Epidermal melanocyte (primary cell): ENCODE data around the gene NEK3.
A peak's percentile ranks its signal among the peaks of the same experiment; 100 is the strongest.
"Not testable (repeated sequence)": the region's sequence is repeated elsewhere in the genome, so short reads cannot be mapped to it uniquely, and the experiment has no call there.

Experiments
- DNase-seq: peaks from one replicate; pipeline ENCODE4 v3.0.0; 2011; ENCODE audit warnings: low spot score; ENCODE audit not compliant: insufficient read length

NEK3 gene, protein sequence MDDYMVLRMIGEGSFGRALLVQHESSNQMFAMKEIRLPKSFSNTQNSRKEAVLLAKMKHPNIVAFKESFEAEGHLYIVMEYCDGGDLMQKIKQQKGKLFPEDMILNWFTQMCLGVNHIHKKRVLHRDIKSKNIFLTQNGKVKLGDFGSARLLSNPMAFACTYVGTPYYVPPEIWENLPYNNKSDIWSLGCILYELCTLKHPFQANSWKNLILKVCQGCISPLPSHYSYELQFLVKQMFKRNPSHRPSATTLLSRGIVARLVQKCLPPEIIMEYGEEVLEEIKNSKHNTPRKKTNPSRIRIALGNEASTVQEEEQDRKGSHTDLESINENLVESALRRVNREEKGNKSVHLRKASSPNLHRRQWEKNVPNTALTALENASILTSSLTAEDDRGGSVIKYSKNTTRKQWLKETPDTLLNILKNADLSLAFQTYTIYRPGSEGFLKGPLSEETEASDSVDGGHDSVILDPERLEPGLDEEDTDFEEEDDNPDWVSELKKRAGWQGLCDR

DNA sequence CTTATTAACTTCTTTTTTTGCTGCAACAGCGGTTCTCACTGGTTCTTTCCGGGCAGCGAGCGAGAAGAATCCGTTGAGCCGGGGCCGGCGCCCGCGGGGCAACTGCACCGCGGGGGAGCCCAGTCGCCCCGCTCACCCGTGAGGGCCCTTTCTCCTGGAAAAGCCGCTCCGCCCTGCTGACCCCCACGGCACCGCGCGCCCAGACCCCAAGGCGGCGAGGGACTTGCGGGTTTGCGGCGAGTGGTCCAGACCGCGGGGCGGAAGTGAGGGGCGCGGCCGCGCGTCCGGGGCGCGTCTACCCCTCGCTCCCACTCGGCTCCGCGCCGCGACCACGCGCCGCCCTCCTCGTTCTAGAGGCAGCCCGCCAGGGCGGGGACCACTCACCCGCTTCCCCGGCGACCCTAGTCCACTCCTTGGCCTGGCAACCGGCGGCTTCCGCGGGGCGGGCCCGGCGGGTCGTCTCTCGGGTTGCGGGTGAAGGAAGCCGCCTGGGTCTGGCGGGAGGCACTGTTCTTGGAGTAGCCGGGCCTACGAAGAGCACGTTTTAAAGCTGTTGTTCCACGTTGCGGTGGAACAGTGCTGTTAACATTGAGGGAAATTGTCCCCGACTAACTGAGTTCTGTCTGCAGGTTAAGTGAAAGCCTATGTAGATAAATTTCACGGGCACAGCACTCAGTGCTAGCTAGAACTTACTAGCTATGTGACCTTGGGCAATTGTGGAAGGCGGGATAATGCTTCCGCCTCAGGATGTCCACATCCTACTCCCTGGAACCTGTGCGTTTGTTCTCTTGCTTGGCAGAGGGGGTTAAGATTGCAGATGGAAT, at the start of gene NEK3:
TSS of gene NEK3 (minus strand) at position 439 of the 824 bp plus-strand sequence. CDS start 3,406 bp downstream, outside the sequence.
- peak; percentile 41 for DNase-seq

DNA sequence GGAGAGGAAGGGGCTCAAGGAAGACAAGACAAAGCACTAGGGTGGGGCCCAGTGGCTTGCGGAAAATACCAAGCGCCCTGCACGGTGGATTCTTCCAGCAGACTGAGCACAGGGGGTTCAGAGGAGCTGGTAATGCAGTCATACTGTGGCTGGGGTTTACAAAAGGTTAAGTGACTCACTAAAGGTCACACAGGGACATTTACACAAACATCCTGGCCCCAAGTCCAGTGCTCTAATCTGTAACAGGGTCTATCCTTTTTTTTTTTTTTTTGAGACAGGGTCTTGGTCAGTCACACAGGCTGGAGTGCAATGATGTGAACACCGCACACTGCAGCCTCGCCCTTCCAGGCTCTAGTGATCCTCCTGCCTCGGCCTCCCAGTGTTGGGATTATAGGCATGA, 49.0 kb upstream of the NEK3 start:
- DNase-seq = not testable (repeated sequence)

DNA sequence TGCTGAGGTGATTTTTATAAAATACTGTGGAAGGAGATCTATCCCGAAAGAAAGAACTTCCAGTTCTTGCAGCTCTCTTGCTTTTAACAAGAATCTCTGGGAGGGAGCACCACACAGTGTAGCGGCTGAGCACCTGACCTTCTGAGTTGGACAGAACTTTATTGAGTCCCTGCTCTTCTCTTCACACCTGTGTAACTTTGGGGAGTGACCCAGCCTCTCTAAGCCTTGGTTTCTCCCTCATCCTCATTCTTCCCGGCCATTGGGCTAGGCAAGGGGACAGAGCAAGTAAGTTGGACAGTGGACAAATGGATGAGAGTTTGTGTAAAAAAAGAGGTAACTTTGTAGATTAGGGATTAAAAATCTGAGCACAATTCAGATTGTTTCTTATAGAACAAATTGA, 48.5 kb upstream of the NEK3 start:
- not testable (repeated sequence) for DNase-seq

DNA sequence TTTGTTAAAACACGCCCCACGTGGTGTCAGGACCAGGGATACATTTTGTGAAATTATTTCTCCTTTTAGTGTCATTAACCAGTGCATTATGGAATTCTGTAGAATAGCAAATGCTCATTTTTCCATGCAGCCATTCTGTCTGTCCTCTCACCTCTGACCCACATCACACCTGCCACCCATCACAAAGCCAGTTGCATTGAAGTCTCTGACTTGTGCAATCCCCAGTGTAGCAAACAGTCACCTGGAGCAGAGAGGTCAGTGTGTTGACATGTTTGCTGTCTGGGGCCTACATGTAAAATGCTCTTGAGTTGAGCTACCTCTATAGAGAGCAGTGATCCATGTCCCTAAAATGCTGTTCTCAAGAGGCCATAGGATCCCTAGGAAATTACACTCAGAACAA, 47.9 kb upstream of the NEK3 start:
- DNase-seq = not testable (repeated sequence)

DNA sequence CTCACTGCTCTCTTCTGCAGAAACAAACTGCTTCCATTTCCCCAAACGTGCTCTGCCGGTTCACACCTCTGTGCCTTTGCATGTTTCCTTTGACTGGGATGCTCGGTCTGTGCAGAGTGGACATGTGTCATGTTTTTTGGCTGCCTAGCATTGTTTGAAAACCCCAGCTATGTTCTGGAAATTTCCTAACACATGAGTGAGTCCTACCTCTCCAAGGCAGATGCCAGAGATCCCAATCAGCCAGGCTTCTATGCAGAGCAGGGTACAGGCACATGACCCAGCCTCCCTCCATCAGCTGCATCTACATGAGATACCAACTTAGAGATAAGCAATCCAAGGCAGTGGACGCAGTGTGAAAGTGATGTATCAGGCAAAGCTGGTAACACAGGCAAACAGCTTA, 45.1 kb upstream of the NEK3 start:
- not testable (repeated sequence) for DNase-seq

DNA sequence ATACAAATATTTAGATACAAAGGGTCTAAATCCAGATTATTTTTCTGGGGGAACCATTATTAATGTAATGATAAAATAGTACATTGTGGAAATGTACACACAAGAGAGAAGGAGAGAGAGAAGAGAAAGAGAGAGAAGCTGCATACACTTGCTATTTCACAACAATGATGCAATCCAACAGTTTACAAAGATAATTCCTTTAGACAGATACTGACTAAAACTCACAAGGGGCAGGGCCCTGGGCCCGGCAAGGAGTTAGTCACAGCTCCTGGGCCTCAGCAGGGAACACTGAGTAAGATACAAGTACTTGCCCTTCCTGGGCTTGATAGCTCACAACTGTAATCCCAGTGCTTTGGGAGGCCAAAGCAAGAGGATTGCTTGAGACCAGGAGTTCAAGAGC, 44.5 kb upstream of the NEK3 start:
- DNase-seq = not testable (repeated sequence)

DNA sequence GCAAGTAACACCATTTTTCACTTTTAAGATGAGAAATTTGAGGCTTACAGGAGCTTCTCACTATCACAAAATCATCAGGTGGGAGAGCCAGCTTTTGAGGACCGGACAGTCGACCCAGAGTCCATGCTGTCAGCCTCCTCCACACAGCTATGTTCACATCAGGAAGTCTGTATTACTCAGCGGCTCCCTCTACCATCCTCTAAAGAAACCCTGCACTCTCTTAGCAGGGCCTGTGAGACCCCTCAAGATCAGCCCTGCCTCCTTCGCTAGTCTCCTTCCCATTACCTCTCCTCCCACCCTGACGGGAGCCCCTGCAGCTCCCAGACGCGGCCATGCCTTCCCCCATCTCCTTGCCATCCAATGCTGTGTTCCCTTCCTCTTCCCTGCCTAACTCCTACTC, 43.1 kb upstream of the NEK3 start:
- not testable (repeated sequence) for DNase-seq

DNA sequence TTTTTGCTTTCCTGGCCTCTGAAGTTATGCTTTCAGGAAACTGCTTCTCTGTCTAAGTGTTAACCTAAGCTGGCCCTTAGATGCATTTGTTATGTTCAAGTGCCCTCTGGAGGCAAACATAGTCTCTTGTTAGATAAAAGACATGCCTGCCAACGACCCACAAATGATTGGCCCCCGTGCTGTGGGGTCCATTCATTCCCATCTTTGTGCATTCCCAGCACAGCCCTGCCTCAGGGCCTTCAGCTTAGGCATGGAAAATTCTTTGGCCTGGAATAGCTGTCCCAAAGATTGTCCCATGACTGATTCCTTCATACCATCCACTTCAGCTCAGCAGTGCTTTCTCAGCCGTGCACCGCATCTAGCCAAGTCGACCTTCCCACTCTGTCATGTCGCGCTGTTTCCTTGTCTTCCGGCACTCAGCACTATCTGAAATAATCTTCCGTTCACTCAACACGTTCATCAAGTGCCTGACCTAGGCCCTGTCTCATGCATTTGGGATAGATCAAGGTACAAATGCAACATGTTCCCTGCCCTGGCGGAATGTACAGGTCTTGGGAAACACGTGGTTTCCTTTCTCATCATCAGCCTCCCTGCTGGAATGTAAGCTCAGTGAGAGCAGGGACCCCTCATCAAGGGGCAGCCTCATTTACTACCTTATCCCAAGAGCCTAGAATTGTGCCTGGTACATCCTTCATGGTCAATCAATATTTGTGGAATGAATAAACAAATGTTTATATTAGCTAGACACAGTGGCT, 42.2 kb upstream of the NEK3 start:
- peak; percentile 54 for DNase-seq

DNA sequence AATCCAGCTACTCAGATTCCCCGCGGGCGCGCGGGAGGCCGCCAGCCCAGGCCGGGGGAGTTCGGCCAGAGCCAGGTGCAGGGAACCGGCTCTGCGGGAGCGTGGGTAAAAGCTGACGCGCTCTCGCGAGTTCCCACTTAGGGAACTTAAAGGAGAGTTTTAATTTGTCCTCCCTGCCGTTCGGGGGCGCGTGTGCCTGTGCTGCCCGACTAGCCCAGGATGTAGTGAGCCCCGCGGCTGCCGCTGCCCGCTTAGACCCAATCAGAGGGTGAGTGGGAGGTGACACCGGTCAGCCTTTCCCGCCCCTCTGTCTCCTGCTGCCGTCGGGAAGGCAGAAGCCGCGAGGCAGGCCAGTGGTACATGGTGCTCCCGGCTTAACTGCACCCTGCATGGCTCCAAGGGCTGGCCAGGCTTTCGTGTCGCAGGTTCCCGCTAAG, 36.0 kb upstream of the NEK3 start:
- peak; percentile 27 for DNase-seq

DNA sequence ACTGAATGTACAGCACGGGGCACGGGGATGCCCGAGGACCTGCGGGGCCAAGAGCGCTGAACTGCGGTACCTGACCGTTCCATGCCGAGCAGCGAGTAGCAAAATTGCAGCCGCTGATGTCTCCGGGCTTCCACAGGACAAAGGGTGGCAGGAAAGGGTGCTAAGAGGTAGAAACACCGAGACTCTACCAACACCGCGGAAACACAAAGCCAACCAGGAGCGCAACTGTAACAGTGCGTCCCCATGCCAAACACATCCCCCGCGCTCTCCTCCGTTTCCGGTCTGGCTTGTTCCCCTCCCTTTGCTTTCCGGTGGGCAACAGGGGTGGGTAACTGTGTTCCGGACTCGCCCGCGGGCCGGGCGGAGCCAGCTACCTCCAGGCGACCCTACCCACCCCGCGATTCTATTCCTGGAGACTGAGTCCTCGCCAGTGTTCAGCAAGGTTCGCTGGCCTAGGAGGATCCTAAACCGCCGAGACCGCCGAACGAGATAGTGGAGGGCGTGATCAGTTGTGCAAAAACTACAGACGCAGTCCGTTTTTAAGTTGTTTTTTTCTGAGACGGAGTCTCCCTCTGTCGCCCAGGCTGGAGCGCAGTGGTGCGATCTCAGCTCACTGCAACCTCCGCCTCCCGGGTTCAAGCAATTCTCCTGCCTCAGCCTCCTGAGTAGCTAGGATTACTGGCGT, 34.9 kb upstream of the NEK3 start:
- DNase-seq = peak; percentile 76

DNA sequence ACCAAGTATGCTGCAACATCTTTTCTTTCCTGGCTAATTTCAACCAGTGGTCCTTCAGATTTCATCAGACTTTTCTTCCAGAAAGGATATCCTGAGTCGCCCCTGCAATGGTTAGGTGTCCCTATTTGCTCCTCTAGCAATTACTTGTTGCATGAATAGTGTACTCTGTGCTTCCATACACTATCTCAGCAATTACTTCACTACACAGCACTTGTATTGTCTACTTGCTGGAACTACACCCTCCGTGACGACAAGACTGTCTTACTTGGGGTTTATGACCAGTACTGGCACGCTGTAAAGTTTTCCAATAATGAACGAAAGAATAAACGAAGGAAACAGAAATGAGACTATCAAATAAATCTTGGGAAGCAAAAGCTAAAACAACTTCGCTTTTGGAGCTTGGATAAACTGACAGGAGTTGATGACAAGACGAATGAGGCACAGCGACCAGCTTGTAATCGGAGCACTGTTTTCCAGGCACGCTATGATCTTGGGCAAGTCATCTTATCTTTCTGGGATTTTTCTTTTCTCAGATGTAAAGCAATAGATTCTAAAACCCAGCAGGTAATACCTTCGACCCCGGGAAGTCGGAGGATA, 34.3 kb upstream of the NEK3 start:
- peak; percentile 25 for DNase-seq

DNA sequence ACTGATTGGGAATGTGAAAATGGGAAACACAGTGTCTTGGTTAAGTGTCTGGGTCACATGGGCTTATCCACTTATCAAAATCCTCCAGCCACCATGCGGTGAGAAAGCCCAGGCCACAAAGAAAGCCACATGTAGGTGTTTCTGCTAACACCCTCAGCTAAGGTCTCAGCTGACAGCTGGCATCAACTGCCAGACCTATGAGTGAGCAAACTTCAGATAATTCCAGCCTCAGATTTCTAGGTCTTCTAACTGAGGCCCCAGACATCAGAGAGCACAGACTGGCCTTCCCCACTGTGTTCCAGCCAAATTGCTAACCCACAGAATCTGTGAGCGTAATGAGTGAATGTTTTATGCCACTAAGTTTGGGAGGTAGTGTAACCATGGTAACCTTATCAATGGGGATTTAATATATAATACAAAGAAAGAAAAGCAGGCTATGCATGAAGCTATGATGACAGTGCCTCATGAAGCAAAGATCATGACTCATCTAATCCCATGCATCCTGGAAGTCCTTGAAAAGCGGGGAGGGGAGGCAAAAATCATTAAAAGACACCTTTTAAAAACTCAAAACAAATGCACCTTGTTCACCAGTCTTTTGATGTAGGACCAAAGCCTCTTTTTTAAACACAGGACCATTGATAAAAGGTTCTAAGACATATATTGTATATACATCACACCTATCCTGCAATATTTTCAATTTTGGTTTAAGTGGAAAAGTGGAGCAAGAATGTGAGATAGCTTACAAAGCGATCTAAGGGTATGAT, 28.2 kb upstream of the NEK3 start:
- not testable (repeated sequence) for DNase-seq

DNA sequence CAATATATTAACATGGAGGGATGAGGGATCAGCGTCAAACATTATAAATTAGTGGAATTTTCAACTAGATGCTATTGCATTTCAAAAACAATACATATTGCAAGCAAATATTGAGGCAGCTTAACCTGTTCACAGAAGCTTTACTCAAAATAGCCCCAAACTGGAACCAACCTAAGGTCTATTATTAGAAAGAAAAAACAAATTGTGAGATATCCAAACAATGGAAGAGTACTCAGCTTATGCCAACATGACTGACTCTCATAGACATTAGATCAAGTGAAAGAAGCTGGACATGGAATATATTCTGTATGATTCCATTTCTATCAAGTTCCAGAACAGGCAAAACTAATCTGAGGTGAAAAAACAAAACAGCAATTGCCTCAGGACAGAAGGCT, 27.6 kb upstream of the NEK3 start:
- no peak for DNase-seq

DNA sequence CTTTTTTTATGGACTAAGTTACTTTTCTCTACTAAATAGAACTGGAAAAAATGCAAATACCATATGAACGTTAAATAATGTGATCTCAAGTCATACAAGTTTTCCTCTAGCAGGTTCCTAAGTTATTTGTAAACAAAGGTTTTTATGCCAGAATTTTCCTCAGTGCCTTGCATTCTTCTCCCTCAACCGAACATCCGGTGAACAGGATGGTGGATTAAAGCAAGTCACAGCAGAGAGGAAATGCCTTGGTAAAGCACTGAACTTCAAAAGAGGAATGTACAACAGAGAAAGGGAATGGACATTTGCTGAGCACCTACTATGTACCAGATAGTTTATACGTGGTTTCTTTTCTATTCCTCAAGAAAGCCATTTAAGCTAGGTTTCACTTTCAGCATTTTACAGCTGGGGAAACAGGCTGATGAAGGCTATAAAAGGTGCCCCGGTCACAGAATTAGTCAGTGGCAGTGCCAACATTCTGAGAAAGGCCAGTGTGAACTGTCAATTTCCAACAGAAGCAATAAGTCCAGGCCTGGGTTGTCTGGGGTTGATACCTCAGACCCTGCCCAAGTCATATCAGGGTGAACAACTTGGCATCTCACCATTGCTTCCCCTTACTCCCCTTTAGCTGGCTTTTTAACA, 22.0 kb upstream of the NEK3 start:
- DNase-seq = not testable (repeated sequence)

DNA sequence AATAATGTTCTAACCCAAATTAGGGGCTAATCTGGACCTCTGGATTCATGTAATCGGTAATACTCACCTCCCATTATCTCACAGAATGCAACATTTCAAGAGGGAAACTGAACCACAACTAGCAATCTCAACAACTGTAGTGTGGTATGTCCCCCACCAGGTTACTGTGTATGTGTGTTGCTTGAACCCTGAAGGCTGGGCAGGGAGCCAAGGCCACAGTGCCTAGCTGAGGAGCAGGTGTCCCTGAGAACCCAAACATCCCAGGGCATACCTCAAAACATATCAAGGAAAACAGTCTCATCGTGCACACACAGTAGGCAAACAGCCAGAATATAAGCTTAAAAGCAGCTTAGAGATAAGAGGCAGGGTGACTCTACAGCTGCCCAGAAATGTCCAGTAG, 20.5 kb upstream of the NEK3 start:
- no peak for DNase-seq

DNA sequence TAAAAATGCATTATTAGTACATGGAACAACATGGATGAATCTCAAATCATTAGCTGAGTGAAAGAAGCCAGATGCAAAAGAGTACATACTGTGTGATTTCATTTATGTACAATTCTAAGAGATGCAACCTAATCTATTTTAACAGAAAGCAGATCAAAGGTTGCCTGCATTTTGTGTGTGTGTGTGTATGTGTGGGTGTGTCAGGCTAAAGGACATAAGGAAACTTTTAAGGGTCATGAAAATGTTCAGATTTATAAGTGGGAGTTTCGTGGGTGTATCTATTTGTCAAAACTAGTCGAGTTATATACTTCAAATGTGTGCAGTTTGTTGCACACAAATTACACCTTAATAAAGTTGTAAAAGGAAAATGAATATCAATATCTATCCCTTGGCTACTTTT, 17.9 kb upstream of the NEK3 start:
- DNase-seq = no peak

DNA sequence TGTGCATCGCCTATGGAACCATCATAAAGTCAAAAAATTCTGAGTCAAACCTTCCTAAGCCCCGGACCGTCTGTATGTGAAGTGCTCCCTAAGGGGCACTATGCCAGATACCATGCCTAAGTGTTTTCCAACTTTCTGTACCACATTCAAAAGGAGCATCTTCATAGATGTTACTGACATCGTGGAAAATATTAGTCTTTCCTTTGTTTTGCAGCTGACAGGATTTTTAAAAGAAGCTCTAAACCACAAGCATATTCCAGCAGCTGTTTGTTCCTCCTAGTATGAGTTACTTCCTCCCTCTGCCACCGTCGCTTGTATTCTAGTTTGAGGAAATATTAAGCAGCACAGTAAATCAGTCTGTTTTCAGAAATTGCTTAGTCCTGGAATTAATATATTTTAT, 14.6 kb upstream of the NEK3 start:
- DNase-seq = not testable (repeated sequence)

DNA sequence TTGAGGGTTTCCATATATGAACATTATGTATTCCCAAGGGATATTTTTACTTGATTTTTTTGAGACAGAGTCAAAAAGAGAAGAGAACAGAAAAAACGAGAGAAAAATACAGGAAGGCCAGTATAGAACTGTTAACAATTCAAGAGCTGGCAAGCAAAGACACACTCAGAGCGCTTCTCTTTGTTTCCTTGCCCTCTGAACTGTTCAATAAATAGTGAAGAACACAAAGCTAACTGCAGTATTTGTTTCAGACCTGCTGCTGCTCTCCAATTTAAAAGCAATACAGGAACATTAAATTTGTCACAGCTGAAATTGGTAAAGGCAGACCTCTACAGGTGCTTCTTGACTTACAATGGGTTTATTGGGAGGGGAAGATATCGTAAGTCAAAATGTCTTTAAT, 14.0 kb upstream of the NEK3 start:
- DNase-seq = no peak

DNA sequence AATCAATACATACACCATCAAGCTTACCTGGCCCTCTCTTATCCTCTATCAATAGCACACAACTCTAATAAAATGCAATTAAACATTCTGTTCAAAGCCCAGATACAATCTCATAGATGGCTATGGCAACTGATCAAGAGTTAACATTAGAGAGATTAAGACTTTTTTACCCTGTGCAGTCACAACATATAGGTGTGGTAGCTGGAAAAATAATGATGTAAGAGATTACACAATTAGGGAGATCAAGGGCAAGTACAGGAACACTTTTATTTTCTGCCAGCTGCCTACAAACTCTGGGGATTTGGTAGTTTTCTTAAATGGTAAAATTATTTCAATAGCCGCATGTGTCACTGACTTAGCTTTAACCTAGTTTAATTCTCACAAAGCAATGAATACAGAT, 12.3 kb upstream of the NEK3 start:
- DNase-seq = not testable (repeated sequence)
